Coronary artery (tissue), 2 donors: ENCODE measurements around the gene MT1A.
"Not testable (repeated sequence)": the region's sequence is repeated elsewhere in the genome, so short reads cannot be mapped to it uniquely, and the experiment has no call there.

ENCODE experiments used
- DNase-seq: peaks from one replicate; pipeline ENCODE4 v3.0.0-alpha.2; 2017; ENCODE audit warnings: low spot score
- H3K27ac ChIP-seq, 2 donors: fragments of 200-600 bp; sonication (generic); one replicate each; pipeline ENCODE4 v1.5.1; 2016 to 2019
- H3K4me3 ChIP-seq: fragments of 200-600 bp; sonication (generic); 2 replicates; pipeline ENCODE4 v1.5.1; 2016; ENCODE audit warnings: mild to moderate bottlenecking, moderate library complexity
- TF ChIP-seq, protein P1 (sequence below): fragments of 200-600 bp; sonication (generic); IDR thresholded peaks from one replicate; pipeline ENCODE4 v1.5.1; 2019; ENCODE audit warnings: antibody characterized with exemption

Gene MT1A

DNA sequence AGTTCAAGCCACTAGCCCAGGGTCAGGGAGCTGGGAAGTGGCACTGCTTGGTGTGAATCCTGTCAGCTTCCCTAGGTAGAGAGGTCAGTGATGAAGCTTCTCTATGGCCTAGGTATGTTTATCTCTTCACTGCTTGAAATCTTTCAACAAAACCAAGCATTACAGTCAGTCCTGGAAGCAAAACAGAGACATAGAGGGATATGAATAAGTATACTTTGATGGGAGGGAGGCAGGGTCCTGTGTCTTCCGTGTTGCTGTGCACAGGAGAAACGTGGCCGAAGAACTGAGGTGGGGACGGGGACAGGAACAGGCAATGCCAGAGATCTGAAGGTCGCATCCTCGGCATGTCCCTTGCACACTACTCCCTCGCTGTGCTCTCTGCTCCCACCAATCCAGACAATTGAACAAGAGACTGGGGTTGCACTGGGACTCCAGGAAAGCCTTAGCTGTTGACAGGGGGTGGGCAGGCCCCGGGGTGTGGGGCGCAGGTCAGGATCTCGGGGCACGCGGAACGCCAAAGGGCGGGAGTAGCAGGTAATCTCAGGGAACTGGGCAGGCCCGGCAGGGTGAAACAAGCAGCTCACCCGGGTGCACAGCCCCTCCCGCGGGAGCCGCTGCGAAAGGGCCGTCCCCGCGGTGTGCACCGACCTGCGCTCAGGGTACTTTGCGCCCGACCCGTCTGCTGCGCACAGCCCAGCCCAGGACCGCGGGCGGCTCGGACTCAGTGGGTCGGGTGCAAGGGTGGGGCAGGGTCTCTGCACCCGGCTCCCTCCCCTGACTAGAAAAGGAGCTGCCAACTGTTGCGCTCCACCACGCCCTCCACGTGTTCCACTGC lies 30.8 kb downstream of the MT1A start, which contains the start of gene MT1H:
TSS of gene MT1H (plus strand) at position 810 of the 835 bp plus-strand sequence. CDS start 71 bp downstream, outside the sequence.
- DNase-seq = no peak
- TF ChIP-seq, protein P1, sequence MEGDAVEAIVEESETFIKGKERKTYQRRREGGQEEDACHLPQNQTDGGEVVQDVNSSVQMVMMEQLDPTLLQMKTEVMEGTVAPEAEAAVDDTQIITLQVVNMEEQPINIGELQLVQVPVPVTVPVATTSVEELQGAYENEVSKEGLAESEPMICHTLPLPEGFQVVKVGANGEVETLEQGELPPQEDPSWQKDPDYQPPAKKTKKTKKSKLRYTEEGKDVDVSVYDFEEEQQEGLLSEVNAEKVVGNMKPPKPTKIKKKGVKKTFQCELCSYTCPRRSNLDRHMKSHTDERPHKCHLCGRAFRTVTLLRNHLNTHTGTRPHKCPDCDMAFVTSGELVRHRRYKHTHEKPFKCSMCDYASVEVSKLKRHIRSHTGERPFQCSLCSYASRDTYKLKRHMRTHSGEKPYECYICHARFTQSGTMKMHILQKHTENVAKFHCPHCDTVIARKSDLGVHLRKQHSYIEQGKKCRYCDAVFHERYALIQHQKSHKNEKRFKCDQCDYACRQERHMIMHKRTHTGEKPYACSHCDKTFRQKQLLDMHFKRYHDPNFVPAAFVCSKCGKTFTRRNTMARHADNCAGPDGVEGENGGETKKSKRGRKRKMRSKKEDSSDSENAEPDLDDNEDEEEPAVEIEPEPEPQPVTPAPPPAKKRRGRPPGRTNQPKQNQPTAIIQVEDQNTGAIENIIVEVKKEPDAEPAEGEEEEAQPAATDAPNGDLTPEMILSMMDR = no peak
- peak within 1 kb of the TSS; percentile 44 for H3K4me3 ChIP-seq
- H3K27ac ChIP-seq = no peak within 1 kb of the TSS

DNA sequence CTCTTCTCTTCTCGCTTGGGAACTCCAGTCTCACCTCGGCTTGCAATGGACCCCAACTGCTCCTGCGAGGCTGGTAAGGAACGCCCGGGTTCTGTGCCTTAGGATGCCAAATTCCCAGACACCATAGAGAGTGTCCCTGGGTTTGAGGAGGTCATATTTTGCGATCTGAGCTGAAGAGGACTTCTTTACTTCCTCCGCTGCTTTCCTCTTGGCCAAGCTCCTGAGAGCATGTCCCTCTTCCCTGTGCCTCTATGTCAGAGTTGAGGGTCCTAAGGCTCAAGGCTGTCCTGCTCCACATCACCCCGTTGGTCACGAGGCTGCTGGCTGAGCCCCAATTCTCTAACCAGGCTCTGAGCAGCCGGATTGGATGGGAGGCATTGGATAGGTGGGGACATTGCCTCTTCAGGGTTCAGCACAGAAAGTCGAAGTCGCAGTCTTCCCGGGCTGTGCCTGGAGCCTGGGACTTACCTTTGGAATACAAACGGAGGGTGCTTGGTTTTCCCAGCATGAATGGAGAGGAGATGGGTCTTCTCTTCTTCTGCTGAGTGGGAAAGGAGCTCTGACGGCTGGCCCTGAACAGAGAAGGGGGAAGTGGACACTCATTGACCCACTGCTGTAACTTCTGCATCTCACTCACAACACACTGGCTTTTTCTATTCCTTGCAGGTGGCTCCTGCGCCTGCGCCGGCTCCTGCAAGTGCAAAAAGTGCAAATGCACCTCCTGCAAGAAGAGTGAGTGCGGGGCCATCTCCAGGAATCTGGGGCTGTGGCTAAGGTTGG lies 31.6 kb downstream of the MT1A start:
- Histone ChIP-seq H3K27ac (no peak overlapping the region), H3K4me3 (peak overlapping the region; percentile 44)
- TF ChIP-seq, protein P1 = no peak
- DNase-seq = no peak

DNA sequence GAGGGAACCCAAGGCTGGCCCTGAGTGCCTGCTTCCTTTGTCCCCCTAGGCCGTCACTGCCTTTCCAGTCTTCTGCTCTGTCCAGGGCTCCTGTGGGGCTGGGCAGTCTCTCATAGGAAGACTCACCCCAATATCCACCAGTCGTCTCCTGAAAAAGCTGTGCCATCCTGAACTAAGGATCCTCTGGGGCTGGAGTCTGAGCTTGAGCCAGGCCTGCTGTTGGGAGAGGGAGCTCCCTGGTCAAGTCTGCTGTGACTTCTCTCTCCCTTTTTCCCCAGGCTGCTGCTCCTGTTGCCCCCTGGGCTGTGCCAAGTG lies 32.1 kb downstream of the MT1A start:
- no peak for DNase-seq
- TF ChIP-seq, protein P1 = no peak
- H3K27ac ChIP-seq = no peak overlapping the region
- no peak overlapping the region for H3K4me3 ChIP-seq

DNA sequence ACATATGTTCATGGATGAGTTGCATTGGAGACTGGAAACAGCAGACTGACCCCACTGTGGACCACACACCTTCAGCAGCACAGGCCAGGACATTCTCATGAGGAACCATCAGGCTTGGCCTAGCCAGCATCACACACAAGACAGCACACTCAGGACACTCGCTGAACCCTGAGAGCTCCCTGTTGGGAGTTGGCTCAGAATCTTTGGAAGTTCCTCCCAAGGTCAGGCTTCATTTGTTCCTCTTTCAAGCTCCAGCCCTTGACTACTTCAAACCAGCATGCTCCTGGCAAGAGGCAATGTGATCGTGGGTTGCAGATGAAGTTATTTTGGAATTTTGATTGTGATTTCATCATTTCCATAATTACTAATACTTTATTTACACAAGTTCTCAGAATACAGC lies 33.2 kb downstream of the MT1A start:
- not testable (repeated sequence) for H3K27ac ChIP-seq, H3K4me3 ChIP-seq, DNase-seq

DNA sequence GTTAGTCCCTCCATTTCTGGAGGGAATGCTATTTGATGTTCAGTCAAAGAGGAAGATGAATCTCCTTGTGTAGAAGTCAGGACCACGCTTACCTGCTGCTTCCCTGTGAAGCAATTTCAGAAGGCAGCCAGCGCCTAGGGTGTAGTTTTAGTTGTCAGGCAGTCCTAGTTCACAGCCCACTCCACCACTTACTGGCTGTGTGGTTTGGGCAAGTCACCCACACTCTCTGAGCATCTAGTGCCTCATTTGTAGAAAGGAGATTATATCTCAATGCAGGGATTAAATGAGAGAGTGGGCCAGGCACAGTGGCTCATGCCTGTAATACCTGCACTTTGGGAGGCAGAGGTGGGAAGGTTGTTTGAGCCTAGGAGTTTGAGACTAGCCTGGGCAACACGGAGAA lies 33.7 kb downstream of the MT1A start:
- not testable (repeated sequence) for DNase-seq, H3K27ac ChIP-seq, H3K4me3 ChIP-seq

DNA sequence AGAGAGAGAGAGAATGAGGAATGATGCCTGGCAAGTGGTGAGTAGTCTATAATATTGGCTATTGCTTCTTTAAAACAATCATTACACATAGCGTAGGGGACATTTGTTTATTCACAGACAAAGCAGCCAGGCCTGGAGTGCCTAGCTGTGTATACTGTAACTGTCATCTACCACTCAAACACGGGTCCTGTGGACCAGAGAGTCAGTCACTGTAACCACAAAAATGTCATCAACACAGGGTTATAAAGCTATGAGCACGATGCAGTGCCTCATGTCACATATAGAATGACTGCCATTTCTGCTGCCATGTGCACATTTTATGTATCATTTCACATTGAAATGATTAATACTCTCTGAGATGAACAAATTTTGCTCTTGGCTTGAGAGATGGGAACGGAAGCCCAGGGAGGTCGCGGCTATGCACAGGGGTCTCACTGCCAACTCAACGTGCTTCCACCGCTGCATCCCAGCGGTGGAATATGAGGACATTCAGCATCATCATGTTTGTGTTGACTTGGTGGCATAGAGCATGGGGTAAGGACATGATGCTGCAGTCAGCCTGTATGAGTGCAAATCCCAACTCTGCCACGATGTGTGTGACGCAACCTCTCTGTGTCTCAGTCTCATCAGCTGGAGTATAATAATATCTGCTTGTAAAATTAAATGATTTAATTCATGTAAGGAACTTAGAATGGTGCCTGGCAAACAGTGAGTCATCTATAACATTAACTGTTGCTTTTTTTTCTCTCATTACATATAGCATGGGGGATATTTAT lies 34.5 kb downstream of the MT1A start:
- Histone ChIP-seq H3K27ac (no peak overlapping the region), H3K4me3 (no peak overlapping the region)
- TF ChIP-seq, protein P1 = no peak
- no peak for DNase-seq

DNA sequence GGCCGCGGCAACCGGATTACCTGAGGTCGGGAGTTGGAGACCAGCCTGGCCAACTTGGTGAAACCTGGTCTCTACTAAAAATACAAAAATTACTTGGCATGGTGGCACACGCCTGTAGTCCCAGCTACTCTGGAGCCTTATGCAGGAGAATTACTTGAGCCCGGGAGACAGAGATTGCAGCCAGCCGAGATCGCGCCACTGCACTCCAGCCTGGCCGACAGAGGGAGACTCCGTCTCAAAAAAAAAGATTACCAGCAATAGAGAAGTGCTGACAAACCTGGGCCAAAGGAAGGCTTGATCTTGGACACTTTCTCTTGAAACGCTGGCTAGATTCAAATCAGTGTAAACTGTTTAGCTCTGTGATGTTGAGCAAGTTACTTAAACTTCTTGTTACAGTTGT lies 35.5 kb downstream of the MT1A start:
- Histone ChIP-seq H3K4me3 (no peak overlapping the region), H3K27ac (no peak overlapping the region)
- TF ChIP-seq, protein P1 = peak; percentile 47
- no peak for DNase-seq

DNA sequence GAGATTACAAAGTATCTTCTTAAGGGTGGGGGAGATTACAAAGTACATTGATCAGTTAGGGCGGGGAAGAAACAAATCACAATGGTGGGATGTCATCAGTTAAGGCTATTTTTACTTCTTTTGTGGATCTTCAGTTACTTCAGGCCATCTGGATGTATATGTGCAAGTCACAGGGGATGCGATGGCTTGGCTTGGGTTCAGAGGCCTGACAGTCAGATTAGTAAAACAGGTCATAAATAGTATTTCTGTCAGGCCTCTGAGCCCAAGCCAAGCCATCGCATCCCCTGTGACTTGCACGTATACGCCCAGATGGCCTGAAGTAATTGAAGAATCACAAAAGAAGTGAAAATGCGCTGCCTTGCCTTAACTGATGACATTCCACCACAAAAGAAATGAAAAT lies 36.1 kb downstream of the MT1A start:
- not testable (repeated sequence) for DNase-seq, H3K4me3 ChIP-seq, H3K27ac ChIP-seq
